T-helper 2 cell (primary cell): ENCODE results near the gene AIRE.

Experiments
- DNase-seq, 5 experiments: peaks; one replicate each; pipeline versions ENCODE4 v3.0.0 to v3.0.0-alpha.2; 2012 to 2022

The AIRE gene

DNA sequence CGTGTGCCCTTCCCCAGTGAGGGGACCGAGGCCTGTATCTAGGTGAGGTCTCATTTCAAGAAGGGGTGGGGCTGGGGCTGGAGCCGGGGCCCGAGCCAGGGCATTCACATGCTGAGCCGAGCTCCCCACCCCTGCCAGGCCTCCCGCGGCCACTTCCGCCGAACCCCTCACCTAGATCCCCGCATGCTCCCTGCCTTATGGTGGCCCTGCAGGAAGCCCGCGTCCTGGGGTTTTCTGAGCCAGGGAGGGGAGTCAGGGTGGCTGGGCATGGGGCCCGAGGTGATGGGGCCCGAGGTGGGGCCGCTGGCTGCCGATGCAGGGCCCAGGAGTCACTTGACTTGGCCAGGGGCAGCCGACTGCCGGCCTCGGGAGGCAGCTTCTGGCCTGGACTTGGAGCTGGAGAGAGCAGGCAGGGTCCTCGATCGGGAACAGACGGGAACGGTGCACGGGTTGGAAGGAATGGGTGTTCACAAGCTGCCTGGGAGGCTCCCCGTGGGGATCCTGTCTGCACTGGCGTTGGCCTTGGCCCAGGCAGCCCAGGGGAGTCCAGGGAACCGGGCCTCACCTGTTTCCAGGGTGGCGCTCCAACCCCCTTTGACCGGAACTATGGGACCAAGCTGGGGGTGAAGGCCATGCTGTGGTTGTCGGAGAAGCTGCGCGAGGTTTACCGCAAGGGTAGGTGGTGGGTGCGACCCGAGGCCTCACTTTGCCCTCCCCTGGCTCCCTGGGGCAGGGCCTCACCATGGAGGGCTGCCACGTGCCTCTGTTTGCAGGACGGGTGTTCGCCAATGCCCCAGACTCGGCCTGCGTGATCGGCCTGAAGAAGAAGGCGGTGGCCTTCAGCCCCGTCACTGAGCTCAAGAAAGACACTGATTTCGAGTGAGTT lies 40.0 kb downstream of the AIRE start:
- no peak for DNase-seq

DNA sequence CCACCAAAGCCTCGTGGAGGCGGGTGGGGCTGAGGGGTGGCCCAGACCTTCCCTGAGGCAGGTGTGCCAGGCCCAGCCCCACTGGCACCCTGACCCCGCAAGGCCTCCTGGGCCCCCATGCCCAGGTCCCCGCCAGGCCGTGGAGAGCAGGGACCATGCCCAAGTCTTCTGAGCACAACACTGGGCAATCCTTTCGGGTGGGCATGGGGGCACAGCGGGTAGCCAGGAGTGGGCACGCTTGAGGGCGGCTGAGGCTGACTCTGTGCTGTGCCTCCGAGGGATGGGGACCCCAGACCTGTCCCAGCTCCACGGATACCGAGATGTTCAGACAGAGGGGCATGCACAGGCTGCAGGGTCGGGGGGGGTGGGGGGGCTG lies 40.6 kb downstream of the AIRE start:
- DNase-seq: no peak

DNA sequence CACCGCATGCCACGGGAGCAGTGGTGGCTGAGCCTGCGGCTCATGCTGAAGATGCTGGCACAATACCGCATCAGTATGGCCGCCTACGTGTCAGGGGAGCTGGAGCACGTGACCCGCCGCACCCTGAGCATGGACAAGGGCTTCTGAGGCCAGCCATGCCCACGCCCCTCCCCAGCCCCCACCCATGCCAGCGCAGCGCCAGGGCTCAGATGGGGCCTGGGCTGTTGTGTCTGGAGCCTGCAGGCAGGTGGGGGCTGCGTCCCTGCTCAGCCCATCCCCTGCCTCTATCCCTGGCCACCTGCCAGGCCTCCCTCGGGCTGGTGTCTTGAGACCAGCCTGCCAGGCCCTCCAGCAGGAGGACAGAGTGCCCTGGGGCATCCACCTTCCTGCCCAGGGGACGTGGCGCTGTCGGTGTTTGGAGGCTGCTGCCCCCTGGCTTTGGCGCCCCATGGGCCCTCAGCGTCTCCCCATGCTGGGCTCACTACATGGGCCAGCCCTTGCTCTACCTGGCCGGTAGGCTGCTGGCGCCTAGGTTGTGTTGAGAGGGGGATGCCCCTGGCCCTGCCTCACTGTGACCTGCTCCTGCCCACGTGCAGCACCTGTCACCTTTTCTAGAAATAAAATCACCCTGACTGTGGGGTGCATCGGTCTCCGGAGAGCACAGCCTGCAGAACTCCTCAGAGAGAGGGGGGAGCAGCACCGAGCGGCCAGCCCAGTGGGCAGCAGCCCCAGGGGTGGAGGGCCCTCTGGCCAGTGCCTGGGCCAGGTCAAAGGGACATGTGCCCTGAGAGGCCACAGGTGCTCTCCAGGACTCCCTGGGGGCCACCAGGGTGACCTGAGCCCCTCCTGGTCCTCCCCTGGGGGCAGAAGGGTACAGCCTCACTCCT lies 41.3 kb downstream of the AIRE start:
- no peak for DNase-seq

DNA sequence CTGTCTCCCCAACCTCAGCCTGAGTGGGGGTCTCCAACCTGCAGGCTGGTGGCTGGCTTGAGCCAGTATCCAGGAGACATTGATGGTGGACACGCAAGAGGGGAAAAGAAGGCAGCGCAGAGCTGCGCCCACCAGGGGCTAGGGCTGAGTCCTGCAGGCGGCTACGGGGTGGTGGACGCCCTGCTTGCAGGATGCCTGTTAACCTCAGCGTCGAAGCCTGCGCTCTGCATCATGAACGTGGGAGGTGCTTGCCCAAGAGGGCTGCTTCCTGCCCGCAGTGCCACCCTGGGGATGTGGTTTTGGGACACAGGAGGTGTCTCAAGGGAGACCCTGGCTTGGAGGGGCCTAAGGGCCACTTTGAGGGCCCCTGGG lies 41.9 kb downstream of the AIRE start:
- no peak for DNase-seq

DNA sequence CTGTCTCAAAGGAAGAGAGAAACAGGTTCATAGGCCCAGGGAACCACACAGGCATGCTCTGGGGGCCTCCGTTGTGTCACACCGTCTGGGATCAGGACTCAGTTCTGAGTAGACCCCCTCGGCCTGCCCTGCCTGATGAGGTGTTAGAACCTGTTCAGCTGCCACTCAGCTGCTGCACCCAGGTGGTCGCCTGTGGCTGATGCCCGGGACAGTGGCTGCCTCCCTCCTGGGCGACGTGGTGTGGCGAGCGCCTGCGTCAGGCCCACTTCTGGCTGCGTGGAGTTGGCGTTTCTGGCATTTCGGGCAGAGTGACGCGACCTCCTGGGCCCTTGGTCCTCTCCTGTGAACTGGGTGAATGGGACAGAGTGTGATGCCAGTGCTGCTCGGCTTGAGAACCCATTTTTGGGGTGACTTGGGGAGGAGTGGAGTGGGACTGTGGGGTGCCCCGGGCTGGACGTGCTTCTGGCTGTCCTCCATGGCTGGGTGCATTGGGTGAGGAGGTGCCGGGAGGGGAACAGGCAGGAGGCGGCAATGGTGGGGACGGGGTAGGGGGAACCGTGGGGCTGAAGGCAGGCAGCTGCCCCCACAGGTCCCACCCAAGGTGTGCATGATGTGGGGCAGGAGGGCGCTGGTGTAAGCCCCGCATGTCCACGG lies 42.7 kb downstream of the AIRE start:
- DNase-seq: no peak

DNA sequence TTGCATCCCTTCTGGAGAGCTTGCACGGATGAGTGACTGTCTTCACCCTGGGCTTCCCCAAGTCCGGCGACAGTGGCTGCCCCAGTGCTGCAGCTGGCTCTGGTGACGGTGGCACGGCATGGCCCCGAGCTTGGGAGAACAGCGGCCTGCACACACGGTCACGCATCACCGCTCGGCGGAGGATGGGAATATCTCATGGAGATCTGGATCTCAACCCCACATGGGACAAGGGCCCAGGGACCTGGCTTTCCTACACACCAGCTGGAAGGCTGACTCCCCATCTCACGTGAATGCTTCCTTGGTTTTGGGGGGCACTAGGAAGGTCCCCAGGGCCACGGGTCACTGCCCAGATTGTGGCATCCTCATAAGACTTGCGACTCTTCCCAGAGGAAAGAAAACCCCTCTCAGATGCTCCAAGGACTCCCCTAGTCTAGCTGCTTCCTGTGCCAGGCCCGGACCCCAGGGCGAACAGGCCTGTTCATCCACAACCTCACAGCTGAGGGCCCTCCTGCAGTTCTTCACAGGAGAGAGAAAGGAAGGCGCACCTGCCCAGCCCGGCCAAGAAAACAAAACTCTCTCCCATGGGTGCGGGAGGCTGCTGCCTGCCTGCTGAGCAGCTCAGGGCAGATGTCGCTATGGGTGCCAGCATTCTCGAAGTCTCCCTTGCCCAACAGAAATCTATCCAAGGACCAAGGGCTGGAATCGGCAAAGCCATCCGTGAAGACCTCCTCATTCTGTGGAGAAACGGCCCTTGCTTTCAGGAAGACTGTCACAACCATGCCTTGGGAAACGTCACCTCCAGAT lies 43.6 kb downstream of the AIRE start:
- no peak for DNase-seq

DNA sequence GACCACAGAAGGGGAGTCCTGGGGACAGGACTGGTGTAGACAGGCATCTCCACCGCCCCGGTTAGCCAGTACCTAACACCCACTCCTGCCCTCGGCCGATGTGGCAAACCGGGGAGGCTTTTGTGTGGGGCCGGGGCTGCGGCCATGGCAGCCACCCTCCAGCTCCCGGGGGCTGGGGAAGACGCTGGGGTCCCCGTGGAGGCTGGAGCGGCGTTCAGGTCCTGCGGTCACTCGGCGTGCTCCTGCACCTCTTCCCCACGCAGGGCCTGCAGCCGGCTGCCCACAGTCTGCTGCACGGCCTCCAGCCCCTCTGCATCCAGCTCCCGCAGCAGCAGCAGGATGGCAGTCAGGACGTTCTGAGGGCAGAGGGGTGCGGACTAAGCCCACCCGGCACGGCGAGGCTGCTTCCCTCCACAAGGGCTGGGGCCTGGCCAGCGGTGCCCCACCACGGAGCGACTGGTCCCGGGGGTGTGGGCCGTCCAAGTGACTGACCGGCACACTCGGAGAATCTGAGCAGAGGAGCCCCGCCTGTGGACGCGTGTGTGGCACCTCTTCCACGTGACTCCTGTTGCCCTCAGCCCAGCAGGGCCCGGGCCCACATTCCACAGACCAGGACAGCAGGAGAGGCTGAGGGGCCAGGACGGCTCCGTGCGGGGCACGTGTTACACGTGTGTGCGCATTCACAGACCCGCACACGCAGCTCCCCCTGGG lies 44.5 kb downstream of the AIRE start:
- no peak for DNase-seq

DNA sequence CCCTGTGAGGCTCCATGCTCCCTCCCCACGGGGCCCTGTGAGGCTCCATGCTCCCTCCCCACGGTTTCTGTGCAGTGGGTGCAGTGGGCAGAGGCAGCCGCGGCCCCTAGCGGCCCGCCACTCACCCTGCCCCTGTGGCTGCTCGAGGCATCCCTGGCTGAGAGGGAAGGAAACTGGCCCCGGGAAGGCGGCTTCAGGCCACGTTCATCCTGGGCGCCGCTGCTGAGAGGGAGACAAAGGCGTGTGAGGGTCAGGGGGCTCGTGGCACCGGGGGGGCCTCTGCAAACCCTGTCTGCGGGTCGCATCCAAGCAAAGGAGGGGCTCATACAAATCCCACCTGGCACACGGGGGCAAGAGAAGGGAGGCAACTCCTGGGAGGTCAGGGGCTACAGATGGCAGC lies 45.0 kb downstream of the AIRE start:
- DNase-seq: no peak

DNA sequence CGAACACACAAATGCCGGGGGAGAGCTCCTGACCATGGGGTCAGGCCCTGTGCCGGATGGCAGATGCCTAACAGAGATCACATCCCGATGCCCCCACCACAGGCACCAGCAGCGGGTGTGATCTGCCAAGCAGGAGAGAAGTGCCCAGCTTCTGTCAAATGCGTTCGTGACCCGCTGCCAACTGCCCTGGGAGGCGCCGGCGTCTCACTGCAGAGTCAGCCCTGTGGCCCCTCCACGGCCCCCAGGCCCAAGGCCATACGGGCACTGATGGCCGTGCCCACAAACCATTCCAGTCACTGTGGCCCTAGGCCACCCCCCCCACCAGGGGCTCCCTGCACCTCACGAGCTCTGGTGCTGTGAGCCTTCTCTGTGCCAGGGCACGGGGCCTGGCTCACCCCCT lies 45.5 kb downstream of the AIRE start:
- DNase-seq: no peak

DNA sequence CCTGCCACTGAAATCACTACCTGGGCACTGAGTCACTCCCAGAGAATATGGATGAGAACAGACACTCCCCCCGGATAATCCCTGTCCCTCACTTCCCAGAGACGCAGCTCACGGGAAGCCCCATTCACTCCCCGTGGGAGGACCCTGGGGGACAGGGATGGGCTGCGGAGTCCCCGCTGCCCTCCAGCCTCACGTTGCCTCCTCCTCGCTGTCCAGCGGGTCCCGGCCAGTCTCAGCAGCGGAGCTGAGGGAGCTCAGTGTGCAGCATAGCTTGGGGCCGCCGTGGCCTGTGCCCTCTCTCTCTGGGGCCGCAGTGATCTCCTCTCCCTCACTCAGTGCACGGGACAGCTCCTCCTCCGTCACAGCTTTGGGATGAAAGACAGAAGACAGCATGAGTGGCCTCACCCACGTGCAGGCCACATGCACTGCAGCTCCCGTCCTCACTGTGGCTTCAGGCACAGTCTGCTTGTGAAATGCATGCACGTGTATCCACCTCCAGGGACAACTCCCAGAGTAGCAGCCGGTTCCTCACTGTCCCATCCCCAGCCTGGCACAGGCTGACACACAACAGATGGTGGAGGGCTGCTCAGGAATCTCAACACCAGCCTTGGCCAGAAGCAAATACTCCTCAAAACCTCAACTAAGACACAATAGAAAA lies 46.1 kb downstream of the AIRE start:
- no peak for DNase-seq

DNA sequence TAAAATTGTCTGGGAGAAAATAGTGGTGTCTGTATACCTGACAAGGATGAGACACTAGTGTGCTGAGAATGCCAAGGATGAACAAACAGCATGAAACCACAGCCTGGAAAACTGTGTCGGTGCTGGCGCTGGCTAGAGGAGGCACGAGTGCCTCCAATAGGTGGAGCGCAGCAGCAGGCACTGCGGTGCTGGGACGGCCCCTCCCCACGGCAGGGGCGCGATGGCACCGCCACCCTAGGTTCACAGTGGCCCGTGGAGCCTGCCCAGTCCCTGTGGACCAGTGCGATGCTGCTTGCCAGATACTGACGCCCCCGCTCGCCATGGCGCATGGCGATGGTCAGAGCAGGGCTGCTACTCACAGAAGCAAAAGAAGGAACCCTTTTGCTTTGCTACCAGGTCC lies 46.7 kb downstream of the AIRE start:
- no peak for DNase-seq

DNA sequence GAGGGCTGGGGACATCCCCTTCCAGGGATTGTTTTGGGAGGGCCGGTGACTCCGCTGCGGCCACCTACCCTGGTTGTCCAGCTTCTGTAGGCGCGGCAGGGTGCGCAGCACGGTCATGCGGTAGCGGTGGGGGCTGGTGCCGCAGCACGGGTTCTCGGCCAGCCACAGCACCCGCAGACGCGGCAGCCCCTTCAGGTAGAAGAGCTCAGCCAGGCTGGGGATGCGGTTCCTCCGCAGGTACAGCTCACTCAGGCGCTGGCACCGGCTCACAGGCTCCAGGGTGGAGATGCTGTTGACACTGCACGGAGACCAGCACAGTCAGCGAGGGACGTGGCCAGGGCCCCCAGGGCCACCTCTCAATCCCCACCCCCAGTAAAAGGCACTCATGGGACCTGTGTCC lies 47.3 kb downstream of the AIRE start:
- no peak for DNase-seq

DNA sequence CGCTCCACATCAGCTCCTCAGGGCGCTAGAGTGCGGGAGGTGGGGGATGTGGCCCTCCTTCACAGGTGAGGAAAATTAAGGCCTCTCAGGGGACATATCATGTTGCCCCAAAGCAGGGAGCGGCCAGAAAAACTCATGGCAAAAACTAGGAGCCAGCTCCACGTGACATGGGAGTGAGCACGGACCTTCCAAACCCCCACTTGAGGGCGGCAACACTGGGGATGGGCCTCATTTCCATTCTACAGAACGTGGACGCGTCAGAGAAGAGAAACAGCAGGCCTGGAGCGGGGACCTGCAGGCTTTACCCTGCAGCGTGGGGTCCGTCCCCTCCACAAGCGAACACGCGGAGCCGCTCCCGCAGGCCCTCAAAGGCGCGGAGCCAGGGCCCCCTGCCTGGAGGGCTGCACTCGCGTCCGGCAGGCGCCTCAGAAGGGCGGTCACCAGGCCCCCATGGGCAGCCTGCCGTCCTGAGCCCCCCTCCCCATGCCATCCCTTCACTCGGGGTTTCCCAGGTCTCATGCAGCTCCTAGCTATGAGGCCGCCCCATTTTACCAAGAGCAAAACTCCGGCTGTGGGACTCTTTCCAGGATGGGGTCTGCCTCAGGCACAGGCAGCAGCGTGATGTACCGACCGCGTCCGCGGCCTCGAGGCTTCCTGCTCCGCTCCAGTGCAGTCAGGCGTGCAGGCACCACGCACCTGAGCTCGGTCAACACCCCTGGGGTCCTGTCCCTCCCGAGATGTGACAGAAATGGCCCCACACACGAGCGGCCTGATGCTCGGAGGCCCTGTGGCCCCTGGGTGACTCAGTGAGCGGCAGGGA lies 48.0 kb downstream of the AIRE start:
- DNase-seq: no peak

DNA sequence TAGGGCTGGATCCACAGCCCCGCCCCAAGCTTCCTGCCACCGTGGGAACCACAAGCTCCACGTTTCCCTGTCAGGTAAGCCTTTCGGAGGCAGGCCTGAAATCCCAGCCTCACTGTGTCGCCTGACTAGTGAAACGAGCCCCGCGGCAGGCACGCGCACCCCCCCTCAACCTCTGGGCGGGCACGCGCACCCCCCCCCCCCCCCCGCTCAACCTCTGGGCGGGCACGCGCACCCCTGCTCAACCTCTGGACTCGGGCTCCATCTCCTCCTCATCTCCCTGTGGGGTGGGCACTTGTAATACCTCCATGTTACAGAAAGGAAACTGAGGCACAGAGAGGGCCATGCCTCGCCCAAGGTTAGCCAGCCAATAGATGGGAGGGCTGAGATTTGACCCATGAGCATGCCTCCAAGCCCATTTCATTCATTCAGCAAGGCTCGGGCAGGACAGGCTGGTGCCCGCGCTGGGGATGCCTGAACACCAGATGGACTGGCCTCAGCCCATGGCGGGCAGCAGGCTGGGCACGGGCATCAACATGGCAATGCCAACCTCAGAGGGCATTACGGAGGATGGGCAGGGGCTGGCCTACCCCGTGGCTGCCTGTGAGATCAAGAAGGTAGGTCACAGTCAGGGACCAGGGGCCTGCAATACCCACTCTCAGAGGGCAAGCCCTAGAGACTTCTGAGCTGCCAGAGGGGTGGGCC lies 48.8 kb downstream of the AIRE start:
- no peak for DNase-seq

DNA sequence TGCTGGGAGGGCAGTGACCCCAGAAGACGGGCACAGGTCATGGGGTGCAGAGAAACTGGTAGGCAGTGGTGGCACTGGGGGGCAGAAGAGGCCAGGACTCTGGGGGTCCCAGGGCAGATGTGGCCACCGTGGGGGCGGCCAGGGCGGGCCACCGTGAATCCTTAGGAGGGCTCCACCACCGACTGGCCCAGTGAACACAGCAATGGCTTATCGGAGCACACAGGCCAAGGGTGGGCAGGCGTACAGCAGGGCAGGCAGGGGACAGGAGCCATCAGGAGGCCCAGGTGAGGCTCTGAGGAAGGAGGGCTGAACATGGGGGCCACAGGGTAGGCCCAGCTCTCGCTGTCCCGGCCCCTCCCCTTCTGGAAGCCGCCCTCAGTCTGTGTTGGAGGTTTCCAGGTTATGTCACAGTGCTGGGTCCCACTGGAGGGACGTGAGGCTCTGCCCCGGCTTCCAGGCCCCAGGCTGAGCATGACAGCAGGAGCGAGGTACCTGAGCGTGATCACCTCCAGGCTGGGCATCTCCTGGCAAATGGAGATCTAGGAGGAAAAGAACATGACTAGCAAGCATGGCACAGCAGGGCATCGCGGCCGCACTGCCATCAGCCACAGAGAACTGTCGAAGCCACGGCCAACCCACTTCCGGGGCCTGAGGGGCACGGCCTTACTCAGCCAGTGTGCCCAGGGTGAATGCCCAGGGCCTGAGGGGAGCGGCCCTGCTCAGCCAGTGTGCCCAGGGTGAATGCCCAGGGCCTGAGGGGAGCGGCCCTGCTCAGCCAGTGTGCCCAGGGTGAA lies 49.8 kb downstream of the AIRE start:
- no peak for DNase-seq

DNA sequence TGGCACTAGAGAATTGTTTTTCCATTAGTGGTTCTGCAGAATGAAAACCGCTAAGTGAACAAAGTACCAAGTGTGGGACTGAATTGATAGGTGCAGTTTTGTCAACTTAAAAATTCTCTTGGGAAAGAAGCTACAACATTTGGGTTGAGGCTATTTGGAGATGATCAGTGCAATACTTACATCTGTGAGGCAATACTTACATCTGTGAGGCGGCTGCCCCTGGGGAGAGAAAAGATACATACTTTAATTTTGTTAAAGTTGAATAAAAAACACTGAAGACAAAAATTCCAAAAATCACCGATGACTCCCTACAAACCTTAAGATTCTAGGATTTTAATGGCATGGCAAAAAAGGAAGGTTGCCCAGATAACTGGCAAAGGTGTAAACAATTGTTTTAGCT lies 51.8 kb downstream of the AIRE start:
- no peak for DNase-seq

DNA sequence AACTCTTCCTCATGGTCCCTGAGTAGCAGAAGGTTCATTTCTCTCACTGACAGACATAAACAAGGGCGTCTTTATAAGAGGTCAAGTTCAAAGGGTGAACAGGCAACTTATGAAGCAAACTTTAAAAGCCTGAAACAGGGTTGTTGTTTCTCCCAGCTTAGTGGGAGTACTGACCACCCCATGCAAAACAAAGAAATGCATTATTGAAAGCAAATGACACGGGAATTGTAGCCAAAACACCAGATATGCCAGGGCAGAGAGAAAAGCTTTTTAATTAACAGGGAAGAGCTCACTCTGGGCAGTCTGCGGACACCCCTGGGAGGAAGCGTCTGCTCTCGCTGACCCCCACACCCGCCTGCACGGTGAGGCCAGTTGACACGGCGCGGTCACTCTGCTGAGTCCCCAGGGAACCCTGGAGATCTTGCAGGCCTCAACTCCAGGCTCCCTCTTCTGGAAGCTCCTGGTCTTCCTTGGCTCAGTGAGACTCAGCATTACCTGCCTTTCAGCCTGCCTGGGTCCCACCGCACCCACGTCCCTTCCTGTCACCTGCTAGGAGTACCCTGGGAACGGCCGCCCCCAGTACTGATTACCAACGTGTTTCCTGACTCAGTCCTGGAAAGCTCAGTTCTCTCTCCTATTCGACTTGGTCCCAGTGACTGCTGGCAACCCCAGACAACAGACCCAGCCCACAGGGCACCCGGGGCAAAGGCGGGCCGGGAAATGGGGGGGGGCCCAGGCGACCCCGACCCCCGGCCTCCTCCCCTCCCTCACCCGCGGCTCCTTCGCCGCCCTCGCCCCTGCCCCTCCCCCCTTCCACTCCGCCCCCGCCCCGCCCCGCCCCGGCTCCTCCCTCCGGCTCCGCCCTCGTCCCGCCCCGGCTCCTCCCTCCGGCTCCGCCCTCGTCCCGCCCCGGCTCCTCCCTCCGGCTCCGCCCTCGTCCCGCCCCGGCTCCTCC lies 52.5 kb downstream of the AIRE start:
- DNase-seq: peak in 2 of 5 experiments; percentile 31 to 39
